Lung (tissue), 12 donors: Measurements from ENCODE around the gene UBE2H. TPM values are rescaled to one million over a fixed set of nuclear protein-coding genes. Genes with fewer than 3 reads are reported as not detected.
A peak's percentile ranks its signal among the peaks of the same experiment; 100 is the strongest.

Experiments used
- ATAC-seq: fragments of 200-7000 bp; cut with Tn5 transposase; one replicate; pipeline ENCODE4 v1.9.1; 2020; ENCODE audit warnings: moderate number of reproducible peaks; ENCODE audit not compliant: insufficient read depth, low FRiP score
- DNase-seq, 3 donors: peaks; one replicate each; pipeline ENCODE4 v3.0.0-alpha.2; 2013 to 2017
- H3K27ac ChIP-seq, 2 donors: one replicate each; pipeline ENCODE4 v1.5.1; 2013; ENCODE audit warnings: mild to moderate bottlenecking in 2 of 2, moderate library complexity in 2 of 2, control low read depth in 1 of 2, inconsistent platforms in 1 of 2, low read depth in 1 of 2, low read length in 1 of 2
- H3K27me3 ChIP-seq, 3 donors: one replicate each; pipeline ENCODE4 v1.5.1; 2013; ENCODE audit warnings: low read length in 2 of 3; ENCODE audit not compliant: control insufficient read depth in 3 of 3, insufficient read depth in 3 of 3
- H3K36me3 ChIP-seq, 4 donors: one replicate each; pipeline ENCODE4 v1.5.1; 2013; ENCODE audit warnings: low read length in 4 of 4, mild to moderate bottlenecking in 1 of 4, moderate library complexity in 1 of 4; ENCODE audit not compliant: control insufficient read depth in 4 of 4, insufficient read depth in 4 of 4
- H3K4me1 ChIP-seq, 5 donors: one replicate each; pipeline ENCODE4 v1.5.1; 2013; ENCODE audit warnings: low read length in 5 of 5, mild to moderate bottlenecking in 2 of 5, moderate library complexity in 1 of 5; ENCODE audit not compliant: control insufficient read depth in 5 of 5, insufficient read depth in 5 of 5
- H3K4me3 ChIP-seq: one replicate; pipeline ENCODE4 v1.5.1; 2013; ENCODE audit warnings: mild to moderate bottlenecking, control low read depth, moderate library complexity
- H3K9ac ChIP-seq, 2 donors: one replicate each; pipeline ENCODE4 v1.5.1; 2013; ENCODE audit warnings: low read length in 2 of 2, control low read depth in 1 of 2; ENCODE audit not compliant: insufficient read depth in 1 of 2
- H3K9me3 ChIP-seq, 4 donors: one replicate each; pipeline ENCODE4 v1.5.1; 2013; ENCODE audit warnings: low read length in 3 of 4, mild to moderate bottlenecking in 1 of 4, moderate library complexity in 1 of 4; ENCODE audit not compliant: control insufficient read depth in 4 of 4, insufficient read depth in 3 of 4
- CTCF ChIP-seq: IDR thresholded peaks from 2 replicates; pipeline ENCODE4 v1.5.1; 2012; ENCODE audit warnings: mild to moderate bottlenecking; ENCODE audit errors: control extremely low read depth, extremely low read depth
- WGBS, 2 donors: extraction: QIAGEN DNeasy Blood & Tissue Kit; methylation state at CpG; one replicate each; pipeline ENCODE4 v1.1.7; 2013; 5-methylcytosine and 5-hydroxymethylcytosine counted together
- polyA plus RNA-seq, 2 donors: library from polyadenylated mRNA; stranded (reverse); fragments of 200-250 nt; gene quantifications; one replicate each; pipeline ENCODE4 v1.2.1, GENCODE V29; 2013
- total RNA-seq, 2 donors: library from RNA; depleted of rRNA in 1 of 2; stranded (reverse); fragments of >200 nt in 1 of 2; gene quantifications; one replicate each; pipeline ENCODE4 v1.2.1, GENCODE V29; 2014 to 2021
- donor health status: control.
- donor health status: control.
- donor health status: Bipolar disorder and iron deficiency.
- donor health status: healthy.
- donor health status: DM: yes; HTN: yes; CAD: no.

Gene UBE2H
- total and polyA plus RNA-seq, 4 donors: 23.0 to 102 (median 49.7) TPM

GRCh38 chr7:129855935-129856717 lies 96.6 kb downstream of the UBE2H start:
- Histone ChIP-seq H3K27me3 (no peaks in the 10 kb centered on the region), H3K36me3 (peaks cover 0 to 4% (median 1%) of the 10 kb centered on the region in 4 donors), H3K4me1 (peaks cover 2 to 36% (median 5%) of the 10 kb centered on the region in 5 donors), H3K4me3 (no peak overlapping the region), H3K9ac (no peak overlapping the region), H3K9me3 (no peaks in the 10 kb centered on the region), H3K27ac (no peak overlapping the region)
- DNase-seq (no peak), ATAC-seq (no peak)
- 95 to 97% methylated on average over 5 of the region's 5 CpGs for WGBS, 2 donors
- TF ChIP-seq CTCF: no peak

GRCh38 chr7:129855234-129855673 lies 97.5 kb downstream of the UBE2H start:
- no peak for TF ChIP-seq CTCF
- peaks cover 0 to 4% (median 2%) of the 10 kb centered on the region in 4 donors for H3K36me3 ChIP-seq
- WGBS, 2 donors: 86 to 92% methylated on average over 6 of the region's 6 CpGs
- no peak overlapping the region for H3K4me3 ChIP-seq
- no peaks in the 10 kb centered on the region for H3K27me3 ChIP-seq
- no peak for ATAC-seq
- peak; percentile 26 to 85 (median 78) for DNase-seq
- H3K9me3 ChIP-seq: no peaks in the 10 kb centered on the region
- no peak overlapping the region for H3K27ac ChIP-seq
- peaks cover 2 to 38% (median 5%) of the 10 kb centered on the region in 5 donors for H3K4me1 ChIP-seq
- no peak overlapping the region for H3K9ac ChIP-seq

GRCh38 chr7:129854401-129854800 lies 98.4 kb downstream of the UBE2H start:
- Histone ChIP-seq H3K27ac (no peak overlapping the region), H3K4me1 (peaks cover 2 to 33% (median 5%) of the 10 kb centered on the region in 5 donors), H3K9me3 (no peaks in the 10 kb centered on the region), H3K9ac (no peak overlapping the region), H3K36me3 (peaks cover 0 to 4% (median 2%) of the 10 kb centered on the region in 4 donors), H3K27me3 (no peaks in the 10 kb centered on the region), H3K4me3 (no peak overlapping the region)
- ATAC-seq (no peak), DNase-seq (no peak)
- 46 to 69% methylated on average over 1 of the region's 1 CpG for WGBS, 2 donors
- no peak for TF ChIP-seq CTCF
